ENCODE measurements around the gene ANKRD11. TPM values are rescaled to one million over a fixed set of nuclear protein-coding genes. Genes with fewer than 3 reads are reported as not detected.

The ANKRD11 gene
- total RNA-seq, 1 experiment from 2014 or later, result 266 TPM

DNA sequence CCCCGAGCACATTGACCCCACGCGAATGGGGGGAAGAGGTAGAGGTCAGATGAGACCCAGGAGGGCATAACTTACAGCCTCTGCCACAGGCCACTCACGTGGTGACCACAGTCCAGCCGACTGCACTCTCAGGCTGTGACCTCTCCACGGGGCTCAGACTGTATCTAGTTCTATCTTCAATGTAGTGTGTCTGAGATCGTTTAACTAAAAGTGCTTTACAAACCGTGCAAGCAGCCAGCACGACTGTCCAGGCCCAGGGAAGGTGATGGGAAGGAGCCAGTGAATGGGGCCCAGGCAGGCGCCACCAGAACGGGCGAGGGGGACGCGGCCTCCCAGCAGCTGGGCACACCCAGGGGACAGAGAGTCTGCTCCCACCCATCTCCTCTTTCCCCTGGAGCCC is 108.6 kb downstream of the ANKRD11 start:
- no peaks in the 10 kb centered on the region for H3K36me3 ChIP-seq (ENCODE audit: control insufficient read depth in 1 of 2, insufficient read depth in 2 of 2, low read length in 2 of 2)
- intact Hi-C loops (cut with micrococcal nuclease), result no loop called here
- no peaks in the 10 kb centered on the region for H3K9me3 ChIP-seq (ENCODE audit: control insufficient read depth in 1 of 2, insufficient read depth in 1 of 2, low read depth in 1 of 2, low read length in 2 of 2)
- no TSS peak for BruUV-seq (replicated peaks)
- H3K4me1 ChIP-seq (ENCODE audit: control insufficient read depth in 1 of 2, insufficient read depth in 2 of 2, low read length in 2 of 2), result peaks cover 0 to 17% of the 10 kb centered on the region in 2 experiments; a peak in 1 of 4 replicates
- ChIA-PET RAD21 (ENCODE audit: low non-redundant PET in 1 of 2, low total read pairs in 2 of 2, uncharacterized antibody in 2 of 2, unreplicated experiment in 2 of 2) (no interaction called here), POLR2A (no interaction called here), CTCF (no interaction called here)
- H2AFZ ChIP-seq (ENCODE audit: low read depth, low read length, poor library complexity, severe bottlenecking), result no peak overlapping the region
- peaks cover 99% of the 10 kb centered on the region for H3K79me2 ChIP-seq (ENCODE audit: insufficient read depth, low read length)
- H3K27ac ChIP-seq (ENCODE audit: low read depth, low read length), result no peak overlapping the region
- no peak for DNase-seq (ENCODE audit: low read depth, low spot score)
- H3K9ac ChIP-seq (ENCODE audit: low read length), result no peak overlapping the region
- no peaks in the 10 kb centered on the region for H3K9me2 ChIP-seq (ENCODE audit: insufficient read depth)
- H3K4me2 ChIP-seq (ENCODE audit: low read length), result no peak overlapping the region
- no peaks in the 10 kb centered on the region for H3K27me3 ChIP-seq (ENCODE audit: insufficient read depth, low read length)
- ATAC-seq, result no peak
- TF ChIP-seq ZFX (IDR thresholded peaks at IDR 0.05) (no peak), SRF (IDR thresholded peaks at IDR 0.05; ENCODE audit: low read depth) (no peak), ZBTB33 (IDR thresholded peaks at IDR 0.05; ENCODE audit: extremely low read depth, insufficient replicate concordance, low read length) (no peak), CBX3 (IDR thresholded peaks at IDR 0.05; ENCODE audit: low read depth) (no peak), REST (IDR thresholded peaks at IDR 0.05; ENCODE audit: low read depth) (no peak), YY1 (IDR thresholded peaks at IDR 0.05; ENCODE audit: extremely low read depth, insufficient replicate concordance, low read depth, low read length) (no peak), POLR2A (IDR thresholded peaks at IDR 0.05; ENCODE audit: borderline replicate concordance, extremely low read depth, insufficient read depth, insufficient read length) (no peak), POLR2AphosphoS5 (IDR thresholded peaks at IDR 0.05; ENCODE audit: low read depth, low read length) (no peak), JUND (IDR thresholded peaks at IDR 0.05) (no peak), ELF1 (IDR thresholded peaks at IDR 0.05; ENCODE audit: borderline replicate concordance, low read depth) (no peak), SIN3A (IDR thresholded peaks at IDR 0.05; ENCODE audit: low read depth) (no peak), RAD21 (IDR thresholded peaks at IDR 0.05; ENCODE audit: low read depth) (no peak), EGR1 (IDR thresholded peaks at IDR 0.05; ENCODE audit: low read depth) (no peak), SP1 (IDR thresholded peaks at IDR 0.05; ENCODE audit: low read depth) (no peak)
- TF ChIP-seq, protein P1, sequence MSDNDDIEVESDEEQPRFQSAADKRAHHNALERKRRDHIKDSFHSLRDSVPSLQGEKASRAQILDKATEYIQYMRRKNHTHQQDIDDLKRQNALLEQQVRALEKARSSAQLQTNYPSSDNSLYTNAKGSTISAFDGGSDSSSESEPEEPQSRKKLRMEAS (IDR thresholded peaks at IDR 0.05), result no peak
- TF ChIP-seq, protein P2, sequence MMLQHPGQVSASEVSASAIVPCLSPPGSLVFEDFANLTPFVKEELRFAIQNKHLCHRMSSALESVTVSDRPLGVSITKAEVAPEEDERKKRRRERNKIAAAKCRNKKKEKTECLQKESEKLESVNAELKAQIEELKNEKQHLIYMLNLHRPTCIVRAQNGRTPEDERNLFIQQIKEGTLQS (IDR thresholded peaks at IDR 0.05), result no peak
- no peak overlapping the region for H3K4me3 ChIP-seq (replicated peaks in 1 of 2; ENCODE audit: low read depth in 1 of 2, low read length in 2 of 2)
- peaks cover 32% of the 10 kb centered on the region; the same call in 1 of the 2 replicates for H4K20me1 ChIP-seq (ENCODE audit: insufficient read depth)

Measured in HCT116 (cell line).